Measurements from ENCODE around the gene TENM3.

Gene TENM3

GRCh38 chr4:182694551-182694950 lies 451.3 kb downstream of the TENM3 start:
- Histone ChIP-seq H3K36me3 (replicated peaks in 1 of 2; ENCODE audit: control insufficient read depth in 2 of 2, insufficient read depth in 2 of 2, low read length in 2 of 2) (peaks cover 3 to 71% of the 10 kb centered on the region in 2 donors), H2AK5ac (ENCODE audit: low read depth, low read length) (no peak overlapping the region), H2BK120ac (ENCODE audit: low read depth, low read length) (no peak overlapping the region), H2BK12ac (ENCODE audit: low read length) (no peak overlapping the region), H3K9ac (ENCODE audit: low read depth, low read length, poor library complexity) (no peak overlapping the region), H2BK15ac (ENCODE audit: low read length) (no peak overlapping the region), H3K4me1 (ENCODE audit: control insufficient read depth in 2 of 2, insufficient read depth in 1 of 2, low read depth in 1 of 2, low read length in 2 of 2) (peaks cover 0 to 4% of the 10 kb centered on the region in 2 donors), H2BK5ac (ENCODE audit: low read length) (no peak overlapping the region), H3K18ac (ENCODE audit: low read length) (no peak overlapping the region), H4K8ac (ENCODE audit: low read depth, low read length) (no peak overlapping the region), H3K79me1 (ENCODE audit: low read depth, low read length) (no peaks in the 10 kb centered on the region), H2AFZ (ENCODE audit: low read length) (no peak overlapping the region), H3K14ac (ENCODE audit: low read length) (no peak overlapping the region), H3K27me3 (ENCODE audit: control insufficient read depth in 3 of 3, insufficient read depth in 3 of 3, low read depth in 1 of 3, low read length in 3 of 3) (no peaks in the 10 kb centered on the region), H3K4me3 (ENCODE audit: low read length in 2 of 2) (no peak overlapping the region), H4K91ac (ENCODE audit: low read depth, low read length, poor library complexity) (no peak overlapping the region), H3K23ac (ENCODE audit: low read depth, low read length, poor library complexity) (no peak overlapping the region), H3K27ac (replicated peaks; ENCODE audit: low read length) (no peak overlapping the region), H3K4ac (ENCODE audit: low read length) (no peak overlapping the region), H3K4me2 (ENCODE audit: insufficient read depth, low read length, poor library complexity, severe bottlenecking) (no peak overlapping the region), H3K9me3 (replicated peaks in 1 of 2; ENCODE audit: control insufficient read depth in 2 of 2, insufficient read depth in 1 of 2, low read depth in 1 of 2, low read length in 2 of 2) (no peaks in the 10 kb centered on the region)
- WGBS, 2 donors (ENCODE audit: extremely low coverage in 2 of 2, insufficient read length in 2 of 2, insufficient replicate concordance in 1 of 2), result no CpG with 5 or more reads among the region's 2 CpGs
- no peak for DNase-seq (ENCODE audit: low spot score)

GRCh38 chr4:182695009-182695408 lies 451.8 kb downstream of the TENM3 start:
- Histone ChIP-seq H3K36me3 (replicated peaks in 1 of 2; ENCODE audit: control insufficient read depth in 2 of 2, insufficient read depth in 2 of 2, low read length in 2 of 2) (peaks cover 2 to 66% of the 10 kb centered on the region in 2 donors), H3K27ac (replicated peaks; ENCODE audit: low read length) (no peak overlapping the region), H3K4me1 (ENCODE audit: control insufficient read depth in 2 of 2, insufficient read depth in 1 of 2, low read depth in 1 of 2, low read length in 2 of 2) (peaks cover 0 to 4% of the 10 kb centered on the region in 2 donors), H3K9me3 (replicated peaks in 1 of 2; ENCODE audit: control insufficient read depth in 2 of 2, insufficient read depth in 1 of 2, low read depth in 1 of 2, low read length in 2 of 2) (no peaks in the 10 kb centered on the region), H4K8ac (ENCODE audit: low read depth, low read length) (no peak overlapping the region), H3K9ac (ENCODE audit: low read depth, low read length, poor library complexity) (no peak overlapping the region), H4K91ac (ENCODE audit: low read depth, low read length, poor library complexity) (no peak overlapping the region), H2AFZ (ENCODE audit: low read length) (no peak overlapping the region), H3K27me3 (ENCODE audit: control insufficient read depth in 3 of 3, insufficient read depth in 3 of 3, low read depth in 1 of 3, low read length in 3 of 3) (no peaks in the 10 kb centered on the region), H3K4me2 (ENCODE audit: insufficient read depth, low read length, poor library complexity, severe bottlenecking) (no peak overlapping the region), H3K4me3 (ENCODE audit: low read length in 2 of 2) (no peak overlapping the region), H3K14ac (ENCODE audit: low read length) (no peak overlapping the region), H2BK15ac (ENCODE audit: low read length) (no peak overlapping the region), H2AK5ac (ENCODE audit: low read depth, low read length) (no peak overlapping the region), H2BK120ac (ENCODE audit: low read depth, low read length) (no peak overlapping the region), H2BK12ac (ENCODE audit: low read length) (no peak overlapping the region), H3K23ac (ENCODE audit: low read depth, low read length, poor library complexity) (no peak overlapping the region), H3K18ac (ENCODE audit: low read length) (no peak overlapping the region), H2BK5ac (ENCODE audit: low read length) (no peak overlapping the region), H3K79me1 (ENCODE audit: low read depth, low read length) (no peaks in the 10 kb centered on the region), H3K4ac (ENCODE audit: low read length) (no peak overlapping the region)
- no CpG with 5 or more reads among the region's 3 CpGs for WGBS, 2 donors (ENCODE audit: extremely low coverage in 2 of 2, insufficient read length in 2 of 2, insufficient replicate concordance in 1 of 2)
- no peak for DNase-seq (ENCODE audit: low spot score)

- Histone ChIP-seq H3K36me3 (replicated peaks in 1 of 2; ENCODE audit: control insufficient read depth in 2 of 2, insufficient read depth in 2 of 2, low read length in 2 of 2) (peaks cover 2 to 58% of the 10 kb centered on the region in 2 donors), H2BK5ac (ENCODE audit: low read length) (no peak overlapping the region), H3K27me3 (ENCODE audit: control insufficient read depth in 3 of 3, insufficient read depth in 3 of 3, low read depth in 1 of 3, low read length in 3 of 3) (no peaks in the 10 kb centered on the region), H2BK120ac (ENCODE audit: low read depth, low read length) (no peak overlapping the region), H2AFZ (ENCODE audit: low read length) (no peak overlapping the region), H4K8ac (ENCODE audit: low read depth, low read length) (no peak overlapping the region), H3K4me3 (ENCODE audit: low read length in 2 of 2) (no peak overlapping the region), H4K91ac (ENCODE audit: low read depth, low read length, poor library complexity) (no peak overlapping the region), H3K14ac (ENCODE audit: low read length) (no peak overlapping the region), H3K4me2 (ENCODE audit: insufficient read depth, low read length, poor library complexity, severe bottlenecking) (no peak overlapping the region), H2BK12ac (ENCODE audit: low read length) (no peak overlapping the region), H3K4me1 (ENCODE audit: control insufficient read depth in 2 of 2, insufficient read depth in 1 of 2, low read depth in 1 of 2, low read length in 2 of 2) (peaks cover 0 to 4% of the 10 kb centered on the region in 2 donors), H3K27ac (replicated peaks; ENCODE audit: low read length) (no peak overlapping the region), H2BK15ac (ENCODE audit: low read length) (no peak overlapping the region), H2AK5ac (ENCODE audit: low read depth, low read length) (no peak overlapping the region), H3K23ac (ENCODE audit: low read depth, low read length, poor library complexity) (no peak overlapping the region), H3K4ac (ENCODE audit: low read length) (no peak overlapping the region), H3K9ac (ENCODE audit: low read depth, low read length, poor library complexity) (no peak overlapping the region), H3K79me1 (ENCODE audit: low read depth, low read length) (no peaks in the 10 kb centered on the region), H3K9me3 (replicated peaks in 1 of 2; ENCODE audit: control insufficient read depth in 2 of 2, insufficient read depth in 1 of 2, low read depth in 1 of 2, low read length in 2 of 2) (no peaks in the 10 kb centered on the region), H3K18ac (ENCODE audit: low read length) (no peak overlapping the region)
- no CpG with 5 or more reads among the region's 2 CpGs for WGBS, 2 donors (ENCODE audit: extremely low coverage in 2 of 2, insufficient read length in 2 of 2, insufficient replicate concordance in 1 of 2)
- no peak for DNase-seq (ENCODE audit: low spot score)
These were observed 452.6 kb downstream of the TENM3 start for GRCh38 chr4:182695842-182696241.

- H3K36me3 ChIP-seq (replicated peaks in 1 of 2; ENCODE audit: control insufficient read depth in 2 of 2, insufficient read depth in 2 of 2, low read length in 2 of 2), result peaks cover 2 to 52% of the 10 kb centered on the region in 2 donors
- H3K4me1 ChIP-seq (ENCODE audit: control insufficient read depth in 2 of 2, insufficient read depth in 1 of 2, low read depth in 1 of 2, low read length in 2 of 2), result peaks cover 0 to 4% of the 10 kb centered on the region in 2 donors
- H4K91ac ChIP-seq (ENCODE audit: low read depth, low read length, poor library complexity), result no peak overlapping the region
- H2BK15ac ChIP-seq (ENCODE audit: low read length), result no peak overlapping the region
- H2BK5ac ChIP-seq (ENCODE audit: low read length), result no peak overlapping the region
- H3K4me3 ChIP-seq (ENCODE audit: low read length in 2 of 2), result no peak overlapping the region
- H2AFZ ChIP-seq (ENCODE audit: low read length), result no peak overlapping the region
- no peak overlapping the region for H2BK12ac ChIP-seq (ENCODE audit: low read length)
- H3K79me1 ChIP-seq (ENCODE audit: low read depth, low read length), result no peaks in the 10 kb centered on the region
- H4K8ac ChIP-seq (ENCODE audit: low read depth, low read length), result no peak overlapping the region
- no peak overlapping the region for H3K18ac ChIP-seq (ENCODE audit: low read length)
- no peak overlapping the region for H3K14ac ChIP-seq (ENCODE audit: low read length)
- H3K4me2 ChIP-seq (ENCODE audit: insufficient read depth, low read length, poor library complexity, severe bottlenecking), result no peak overlapping the region
- H3K23ac ChIP-seq (ENCODE audit: low read depth, low read length, poor library complexity), result no peak overlapping the region
- no peaks in the 10 kb centered on the region for H3K27me3 ChIP-seq (ENCODE audit: control insufficient read depth in 3 of 3, insufficient read depth in 3 of 3, low read depth in 1 of 3, low read length in 3 of 3)
- H3K4ac ChIP-seq (ENCODE audit: low read length), result no peak overlapping the region
- no peak overlapping the region for H3K9ac ChIP-seq (ENCODE audit: low read depth, low read length, poor library complexity)
- no peak overlapping the region for H2AK5ac ChIP-seq (ENCODE audit: low read depth, low read length)
- no peak overlapping the region for H3K27ac ChIP-seq (replicated peaks; ENCODE audit: low read length)
- no peak for DNase-seq (ENCODE audit: low spot score)
- no peak overlapping the region for H2BK120ac ChIP-seq (ENCODE audit: low read depth, low read length)
- no peaks in the 10 kb centered on the region for H3K9me3 ChIP-seq (replicated peaks in 1 of 2; ENCODE audit: control insufficient read depth in 2 of 2, insufficient read depth in 1 of 2, low read depth in 1 of 2, low read length in 2 of 2)
- WGBS, 2 donors (ENCODE audit: extremely low coverage in 2 of 2, insufficient read length in 2 of 2, insufficient replicate concordance in 1 of 2), result no CpG with 5 or more reads among the region's 6 CpGs
These were observed 453.9 kb downstream of the TENM3 start for GRCh38 chr4:182697094-182697493.

Measured in neuronal stem cell (in vitro differentiated cells).